Epidermal melanocyte (primary cell): Measurements from ENCODE around the gene CHMP6.

Source experiments
- DNase-seq: peaks from one replicate; pipeline ENCODE4 v3.0.0; 2011; ENCODE audit warnings: low spot score; ENCODE audit not compliant: insufficient read length

The CHMP6 gene

DNA sequence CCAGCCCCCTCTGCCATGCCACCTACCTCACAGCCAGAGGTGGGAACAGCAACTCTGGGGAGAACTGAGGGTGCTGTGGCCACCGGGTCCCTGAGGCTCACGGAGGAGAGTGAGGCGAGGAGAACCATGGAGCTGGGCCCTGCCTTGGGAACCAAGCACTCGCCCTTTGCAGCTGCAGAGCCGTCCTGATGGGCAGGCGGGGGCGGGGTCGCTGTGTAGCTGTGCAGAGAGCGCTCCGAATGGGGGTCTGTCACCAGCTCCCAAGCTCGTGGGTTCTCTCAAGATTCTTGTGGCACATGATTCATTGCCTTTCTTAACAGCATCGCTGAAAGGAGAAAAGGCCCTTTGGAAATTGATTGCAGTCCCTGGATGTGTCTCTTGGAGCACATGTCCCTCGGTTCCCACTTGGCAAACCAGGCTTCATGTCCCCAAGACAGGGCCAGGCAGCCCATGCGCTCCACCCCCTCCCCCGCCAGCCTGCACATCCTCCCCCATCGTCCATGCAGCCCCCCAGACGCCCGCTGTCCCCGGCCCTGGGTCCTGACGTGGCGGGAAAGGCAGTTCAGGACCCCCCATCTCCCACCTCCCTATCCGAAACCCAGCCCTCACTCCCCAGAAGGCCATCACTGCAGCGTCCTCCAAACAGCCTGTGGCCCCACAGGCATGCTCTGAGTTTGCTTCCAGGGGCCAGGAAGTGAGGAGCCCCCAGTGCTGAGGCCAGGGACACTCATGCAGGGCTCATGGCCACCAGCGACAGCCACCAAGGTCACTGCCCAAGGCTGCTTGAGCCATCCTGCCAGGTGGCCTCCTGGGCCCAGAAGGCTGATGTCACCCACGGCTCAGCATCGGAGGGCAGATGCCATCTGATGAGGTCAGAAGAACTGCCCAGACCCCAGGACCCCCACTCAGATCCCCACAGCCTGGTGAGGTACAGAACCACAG, 20.6 kb upstream of the CHMP6 start:
- DNase-seq: no peak

DNA sequence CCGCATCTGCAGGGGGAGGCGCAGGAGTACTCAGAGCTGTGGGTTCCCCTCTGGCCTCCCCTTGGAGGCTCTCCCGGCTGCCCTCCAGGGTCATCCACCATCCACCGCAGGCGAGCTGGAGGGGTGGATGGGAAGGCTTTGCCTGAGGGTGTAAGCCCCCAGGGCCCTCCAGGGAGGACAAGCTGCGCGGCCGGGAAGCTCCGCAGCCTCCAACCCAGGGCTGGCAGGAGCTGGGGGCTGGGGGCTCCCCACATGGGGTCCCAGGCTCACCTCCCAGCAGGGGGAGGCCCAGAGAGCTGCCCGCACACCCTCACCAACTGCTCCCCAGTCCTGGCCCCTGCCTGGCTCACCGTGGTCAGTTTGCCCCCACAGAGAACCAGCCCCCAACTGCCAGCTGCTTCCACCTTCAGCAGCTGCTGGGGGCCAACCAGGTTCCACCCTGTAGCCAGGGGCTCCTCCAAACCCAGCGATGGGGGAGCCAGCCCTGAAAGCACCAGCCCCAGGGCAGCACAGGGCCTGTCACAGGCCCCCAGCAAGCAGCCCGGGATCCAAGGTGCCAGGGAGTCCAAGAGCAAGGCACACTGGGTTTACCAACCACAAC, 19.8 kb upstream of the CHMP6 start:
- DNase-seq: no peak

DNA sequence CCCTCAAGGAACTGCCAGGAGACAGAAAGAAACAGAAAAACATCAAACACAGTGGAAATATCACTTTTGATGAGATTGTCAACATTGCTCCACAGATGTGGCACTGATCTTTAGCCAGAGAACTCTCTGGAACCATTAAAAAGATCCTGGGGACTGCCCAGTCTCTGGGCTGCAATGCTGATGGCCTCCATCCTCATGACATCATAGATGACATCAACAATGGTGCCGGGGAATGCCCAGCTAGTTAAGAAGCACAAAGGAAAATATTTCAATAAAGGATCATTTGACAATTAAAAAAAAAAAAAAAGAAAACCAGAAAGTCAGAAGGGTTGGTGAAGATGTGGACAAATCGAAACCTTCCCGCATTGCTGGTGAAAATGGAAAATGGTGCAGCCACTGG, 14.9 kb upstream of the CHMP6 start:
- no peak for DNase-seq

DNA sequence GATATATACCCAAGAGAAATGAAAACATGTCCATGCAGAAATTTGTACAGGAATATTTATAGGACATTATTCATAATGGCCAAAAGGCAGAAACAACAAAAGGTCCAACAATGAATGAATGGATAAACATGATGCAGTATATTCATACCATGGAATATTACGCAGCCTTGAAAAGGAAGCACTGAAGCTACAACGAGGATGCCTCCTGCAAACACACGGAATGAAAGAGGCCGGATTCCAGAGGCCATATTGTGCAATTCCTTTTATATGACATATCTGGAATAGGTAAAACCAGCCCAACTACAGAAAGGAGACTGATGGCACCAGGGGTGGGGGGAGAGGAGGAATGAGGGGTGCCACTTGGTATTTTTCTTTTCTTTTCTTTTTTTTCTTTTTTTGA, 14.5 kb upstream of the CHMP6 start:
- DNase-seq: no peak

DNA sequence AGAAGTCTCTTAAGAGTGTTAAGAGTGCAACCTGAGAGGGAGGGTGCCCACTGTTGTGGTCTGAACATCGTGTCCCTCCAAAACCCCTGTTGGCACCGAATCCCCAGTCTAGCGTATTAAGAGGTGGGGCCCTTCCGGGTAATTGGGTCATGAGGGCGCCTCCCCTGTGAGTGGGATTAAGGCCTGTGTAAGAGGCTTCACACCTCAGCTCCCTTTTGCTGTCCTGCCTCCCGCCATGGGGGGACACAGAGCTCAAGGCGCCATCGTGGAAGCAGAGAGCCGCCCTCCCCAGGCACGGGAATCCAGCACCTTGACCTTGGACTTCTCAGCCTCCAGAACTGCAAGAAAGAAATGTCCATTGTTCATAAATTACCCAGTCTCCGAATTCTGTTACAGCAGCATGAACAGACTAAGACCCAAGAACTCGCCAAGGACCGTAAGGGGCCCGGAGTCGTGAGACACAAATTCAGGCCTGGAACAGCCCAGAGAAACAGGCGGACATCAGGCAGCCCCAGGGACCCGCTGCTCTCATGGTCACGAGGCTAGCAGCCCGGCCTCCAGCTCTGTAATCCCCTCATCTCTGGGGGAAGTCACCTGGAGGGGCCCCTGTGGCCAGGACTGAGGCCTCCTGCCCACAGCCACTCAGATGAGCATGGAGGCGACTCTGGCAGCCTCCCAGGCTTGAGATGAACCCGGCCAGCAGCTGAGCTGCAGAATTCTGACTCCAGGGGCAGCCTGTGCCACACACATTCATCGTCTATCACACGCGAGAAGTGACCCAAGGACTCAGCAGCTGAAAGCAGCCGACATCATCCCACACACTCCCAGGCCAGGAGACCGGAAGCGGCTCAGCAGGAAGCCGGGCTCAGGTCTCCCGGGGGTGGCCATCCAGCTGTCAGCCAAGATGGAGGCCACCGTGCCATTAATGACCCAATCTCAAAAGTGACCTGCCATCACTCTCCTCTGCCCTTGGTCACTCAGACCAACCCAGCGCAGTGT, 12.8 kb upstream of the CHMP6 start:
- no peak for DNase-seq

DNA sequence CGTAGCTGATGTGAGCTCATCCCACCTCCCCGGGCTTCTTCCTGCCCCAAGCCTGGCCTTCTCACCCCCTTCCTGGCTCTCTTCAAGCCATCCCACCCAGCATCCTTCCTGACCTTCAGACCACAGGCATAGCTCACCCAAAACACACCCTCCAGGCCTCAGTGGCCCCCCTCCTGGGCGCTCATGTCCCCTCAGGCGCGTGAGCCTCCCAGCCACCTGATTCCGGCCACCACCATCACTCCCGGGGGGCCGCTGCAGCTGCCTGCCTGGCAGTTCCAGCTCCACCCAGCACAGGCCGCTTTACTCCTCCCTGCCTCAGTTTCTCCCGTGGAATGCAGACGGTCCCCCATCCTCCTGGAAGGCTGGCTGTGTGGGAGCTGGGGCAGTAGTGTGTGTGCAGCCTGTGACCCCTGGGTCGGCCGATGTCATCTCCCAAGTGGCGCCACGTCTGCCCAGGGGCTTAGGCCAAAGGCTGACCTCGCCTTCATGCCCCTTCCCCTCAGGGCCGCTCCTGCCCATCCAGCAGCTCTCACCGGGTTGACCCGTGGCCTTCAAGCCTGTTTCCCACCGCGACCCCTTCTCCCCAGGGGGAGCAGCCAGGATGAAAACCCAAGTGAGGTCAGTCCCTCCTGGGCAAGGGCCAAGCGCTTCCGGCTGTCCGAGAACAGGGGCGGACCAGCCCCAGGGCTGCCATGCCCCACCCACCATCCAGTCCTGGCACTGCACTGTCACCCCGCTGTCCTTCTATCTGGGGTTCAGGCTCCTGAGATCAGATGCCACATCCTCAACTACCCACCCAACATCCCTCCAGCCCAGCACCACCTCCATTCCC, 11.9 kb upstream of the CHMP6 start:
- DNase-seq: no peak

DNA sequence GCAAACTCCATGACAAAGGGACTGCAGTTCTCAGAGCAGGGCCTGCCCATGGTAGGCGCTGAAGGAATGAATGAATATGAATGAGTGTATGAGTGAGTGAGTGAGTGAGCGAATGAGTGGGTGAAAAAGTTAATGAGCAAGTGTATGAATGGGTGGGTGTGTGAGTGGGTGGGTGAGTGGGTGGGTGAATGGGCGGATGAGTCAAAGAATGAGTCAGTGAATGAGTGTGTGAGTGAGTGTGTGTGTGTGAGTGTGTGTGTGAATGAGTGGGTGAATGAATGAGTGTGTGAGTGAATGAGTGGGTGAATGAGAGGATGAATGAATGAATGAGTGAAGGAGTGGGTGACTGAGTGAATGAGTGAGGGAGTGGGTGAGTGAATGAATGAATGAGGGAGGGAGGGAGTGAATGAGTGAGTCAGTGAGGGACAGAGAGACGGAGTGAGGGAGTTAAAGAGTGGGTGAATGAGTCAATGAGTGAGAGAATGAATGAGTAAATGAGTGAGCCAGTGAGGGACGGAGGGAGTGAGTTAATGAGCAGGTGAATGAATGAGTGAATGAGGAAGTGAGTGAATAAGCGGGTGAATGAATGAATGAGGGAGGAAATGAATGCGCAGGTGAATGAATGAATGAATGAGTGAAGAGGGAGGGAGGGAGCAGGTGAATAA, 11.1 kb upstream of the CHMP6 start:
- DNase-seq: no peak

DNA sequence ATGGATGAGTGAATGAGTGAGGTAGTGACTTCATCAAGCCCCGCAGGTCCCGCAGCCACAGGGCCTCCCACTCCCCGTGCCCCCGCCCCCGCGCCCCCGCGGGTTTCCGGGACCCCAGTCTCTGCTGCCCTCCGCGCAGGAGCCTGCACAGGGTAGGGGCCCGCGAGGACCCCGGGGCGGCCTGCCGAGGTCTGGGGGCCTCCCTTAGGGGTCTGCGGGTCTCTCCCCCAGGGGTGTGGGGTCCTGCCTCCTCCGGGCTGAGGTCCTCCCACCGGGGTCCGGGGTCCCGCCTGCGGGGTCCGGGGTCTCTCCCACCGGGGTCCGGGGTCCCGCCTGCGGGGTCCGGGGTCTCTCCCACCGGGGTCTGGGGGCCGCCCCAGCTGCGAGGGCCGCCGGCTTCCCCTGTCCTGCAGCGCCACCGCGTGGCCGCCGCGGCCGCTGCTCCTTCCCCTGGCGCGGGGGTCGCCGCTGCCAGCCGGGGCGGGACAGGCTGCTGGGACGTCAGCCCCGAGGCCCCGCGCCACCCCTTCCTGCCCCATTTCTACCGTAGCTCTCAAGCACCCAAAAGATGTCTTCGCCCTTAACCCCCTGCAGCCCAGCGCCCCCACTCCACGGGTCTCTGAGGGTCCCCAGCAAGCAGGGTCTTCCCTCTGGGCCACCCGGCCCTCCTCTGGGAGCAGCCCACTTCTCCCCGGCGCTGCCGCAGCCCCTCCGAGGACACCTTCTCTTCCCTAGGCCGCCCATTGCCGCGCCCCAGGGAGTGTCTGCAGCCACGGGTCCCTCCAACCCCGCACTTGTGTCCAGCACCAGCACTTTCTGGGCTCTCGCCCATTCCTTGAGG, 10.4 kb upstream of the CHMP6 start:
- no peak for DNase-seq

DNA sequence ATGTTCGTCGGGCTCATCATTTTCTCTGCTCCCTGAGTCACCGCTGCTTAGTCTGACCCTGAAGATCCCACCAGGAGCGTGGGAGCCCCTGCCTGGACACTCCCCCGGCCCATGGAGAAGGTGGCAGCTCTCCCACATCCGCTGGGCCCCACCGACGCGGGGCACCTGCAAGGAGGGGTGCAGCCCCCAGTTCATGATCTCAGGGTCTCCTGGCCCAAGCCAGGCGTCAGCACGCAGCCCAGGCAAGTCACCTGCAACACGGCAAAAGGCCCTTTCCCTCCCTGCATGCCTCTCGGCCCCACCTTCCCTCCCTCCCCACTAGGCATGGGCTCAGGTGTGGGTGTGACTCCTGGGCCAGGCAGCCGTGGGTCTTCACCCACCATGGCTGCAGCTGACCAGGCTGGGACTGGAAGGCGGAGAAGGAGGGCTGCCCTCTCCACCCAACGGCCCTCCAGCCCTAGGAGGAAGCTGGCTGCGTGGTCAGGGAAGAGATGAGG, 9.7 kb upstream of the CHMP6 start:
- DNase-seq: no peak

DNA sequence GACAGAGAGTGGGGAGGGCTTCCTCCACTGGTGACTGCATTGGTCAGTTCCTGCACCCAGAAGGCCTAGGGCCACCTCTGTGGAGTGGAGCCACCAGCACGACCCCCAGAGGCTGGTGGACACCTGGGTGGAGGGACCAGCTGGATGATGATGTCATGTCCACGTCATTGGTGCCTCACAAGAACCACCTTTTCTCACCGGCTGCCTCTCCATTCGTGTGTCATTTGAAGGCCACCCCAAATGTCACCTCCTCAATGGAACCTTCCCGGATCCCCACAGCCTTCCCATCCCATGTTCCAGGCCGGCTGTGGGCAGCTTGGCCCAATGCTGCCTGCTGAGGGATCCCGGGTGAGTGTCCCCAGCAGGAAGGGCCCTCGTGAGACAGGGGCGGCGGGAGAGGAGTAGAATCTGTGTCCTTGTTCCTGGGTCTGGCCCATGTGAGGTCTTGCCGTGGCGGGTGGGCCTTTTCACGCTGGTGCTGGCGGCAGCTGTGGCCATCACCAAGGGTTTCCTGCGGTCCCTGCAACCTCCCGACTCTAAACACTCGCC, 9.1 kb upstream of the CHMP6 start:
- no peak for DNase-seq

DNA sequence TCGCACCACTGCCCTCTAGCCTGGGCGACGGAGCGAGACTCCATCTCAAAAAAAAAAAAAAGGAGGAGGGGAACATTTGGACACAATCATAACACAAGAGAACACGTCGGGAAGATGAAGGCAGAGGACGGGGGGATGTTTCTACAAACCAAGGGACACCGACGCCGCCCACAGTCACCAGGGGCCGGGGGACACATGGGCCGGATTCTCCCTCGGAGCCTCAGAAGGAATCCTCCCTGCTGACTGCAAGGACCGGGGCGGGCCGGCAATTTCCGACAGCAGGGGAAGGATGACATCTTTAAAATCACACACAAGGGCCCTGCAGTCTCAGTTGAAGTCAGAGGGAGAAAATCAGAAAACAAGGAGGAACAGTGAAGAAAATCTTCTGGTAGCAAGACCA, 8.1 kb upstream of the CHMP6 start:
- no peak for DNase-seq

DNA sequence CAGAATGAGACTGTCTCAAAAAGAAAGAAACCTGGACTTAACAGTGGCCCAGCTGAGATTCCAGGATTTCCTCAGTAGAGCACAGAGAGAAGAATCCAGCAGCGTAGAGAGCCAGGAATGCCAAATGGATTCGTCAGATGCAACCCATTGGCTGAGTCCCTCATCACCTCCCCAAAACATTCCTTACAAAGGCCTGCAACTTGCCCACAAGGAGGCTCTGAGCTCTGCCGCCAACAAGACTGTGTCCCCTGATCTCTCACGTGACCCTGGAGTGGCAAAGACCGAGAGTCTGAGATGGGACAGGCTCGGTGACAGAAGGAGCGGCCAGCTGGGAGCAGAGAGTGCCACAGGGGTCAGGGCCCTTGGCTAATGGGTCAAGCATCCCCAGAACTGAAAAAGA, 6.9 kb upstream of the CHMP6 start:
- DNase-seq: peak; percentile 84

DNA sequence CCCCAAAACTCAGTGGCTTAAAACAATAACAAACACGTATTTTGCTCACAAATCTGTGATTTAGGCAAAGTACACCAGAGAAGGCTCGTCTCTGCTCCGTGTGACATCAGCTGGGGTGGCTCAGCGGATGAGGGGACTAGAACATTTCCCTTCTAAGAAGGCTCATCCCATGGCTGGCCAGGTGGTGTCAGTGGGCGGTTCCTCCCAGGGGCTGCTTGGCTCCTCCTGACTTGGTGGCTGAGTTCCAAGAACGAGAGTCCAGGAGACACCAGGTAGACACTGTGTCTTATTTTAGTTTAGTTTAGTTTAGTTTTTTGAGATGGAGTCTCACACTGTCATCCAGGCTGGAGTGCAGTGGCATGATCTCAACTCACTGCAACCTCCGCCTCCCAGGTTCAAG, 5.6 kb upstream of the CHMP6 start:
- DNase-seq: no peak

DNA sequence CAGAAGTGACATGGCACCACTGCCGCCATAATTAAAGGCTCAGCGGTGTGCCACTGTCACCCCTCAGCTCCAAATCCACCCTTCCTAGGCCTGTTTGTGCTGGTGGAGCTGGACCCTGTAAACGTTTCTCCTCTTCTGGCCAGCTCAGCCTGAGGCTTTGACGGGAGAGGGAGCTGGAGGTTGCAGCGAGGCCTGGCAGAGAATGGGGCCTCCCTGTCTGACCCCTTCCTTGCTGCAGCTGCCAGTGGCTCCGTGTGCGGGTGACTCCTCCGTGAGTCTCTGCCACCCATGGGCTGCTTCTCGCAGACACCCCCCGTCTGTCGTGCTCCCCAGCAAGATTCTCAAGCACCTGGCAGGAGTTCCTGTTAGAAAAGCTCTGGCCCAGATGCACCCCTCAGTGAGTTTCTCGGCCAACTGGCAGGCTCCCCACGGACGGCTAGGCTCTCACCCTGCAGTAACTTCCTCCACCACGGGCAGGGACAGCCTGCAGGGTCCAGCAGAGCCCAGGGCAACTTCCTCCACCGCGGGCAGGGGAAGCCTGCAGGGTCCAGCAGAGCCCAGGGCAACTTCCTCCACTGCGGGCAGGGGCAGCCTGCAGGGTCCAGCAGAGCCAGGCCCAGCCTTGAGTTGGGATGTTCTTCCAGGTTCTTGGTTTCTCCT, 4.7 kb upstream of the CHMP6 start:
- no peak for DNase-seq

DNA sequence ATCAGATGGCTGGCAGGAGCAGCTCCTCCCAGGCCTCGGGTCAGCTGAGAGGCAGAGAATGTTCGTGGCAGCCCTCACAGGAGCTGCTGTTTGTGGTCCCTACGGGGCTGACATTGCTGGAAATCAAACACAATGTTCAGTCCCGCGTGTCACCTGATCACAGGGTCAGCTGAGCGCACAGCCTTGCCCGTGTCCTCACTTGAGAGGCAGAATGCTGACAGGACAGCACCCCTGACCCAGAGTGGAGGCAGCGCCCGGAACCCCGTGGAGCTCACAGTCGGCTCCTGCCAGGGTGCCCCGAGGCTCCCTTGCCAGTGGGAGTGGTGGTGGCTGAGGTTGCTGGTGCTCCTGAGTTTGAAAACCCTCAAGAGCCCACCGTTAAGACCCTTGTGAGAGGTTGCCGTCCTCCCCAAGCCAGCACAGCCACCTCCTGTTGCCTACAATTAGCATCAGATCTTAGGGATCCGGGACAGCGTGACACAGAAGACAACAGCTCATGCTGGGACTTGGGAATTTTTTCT, 3.6 kb upstream of the CHMP6 start:
- DNase-seq: no peak

DNA sequence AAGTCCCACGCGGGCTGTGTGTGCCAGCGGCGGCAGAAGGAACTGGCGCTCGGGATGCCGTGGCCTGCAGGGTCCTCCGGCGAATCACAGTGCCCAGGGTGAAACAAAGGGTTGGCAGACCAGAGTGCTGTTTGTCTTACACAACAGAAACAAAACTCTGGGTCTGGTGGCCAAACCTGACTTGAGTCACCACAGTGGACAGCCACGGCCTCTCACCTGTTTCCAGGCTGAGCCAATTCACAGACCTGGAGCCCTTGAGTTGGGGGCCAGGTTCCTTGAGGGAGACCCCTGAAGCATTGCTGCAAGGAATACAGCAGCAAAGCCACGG, 2.1 kb upstream of the CHMP6 start:
- no peak for DNase-seq

DNA sequence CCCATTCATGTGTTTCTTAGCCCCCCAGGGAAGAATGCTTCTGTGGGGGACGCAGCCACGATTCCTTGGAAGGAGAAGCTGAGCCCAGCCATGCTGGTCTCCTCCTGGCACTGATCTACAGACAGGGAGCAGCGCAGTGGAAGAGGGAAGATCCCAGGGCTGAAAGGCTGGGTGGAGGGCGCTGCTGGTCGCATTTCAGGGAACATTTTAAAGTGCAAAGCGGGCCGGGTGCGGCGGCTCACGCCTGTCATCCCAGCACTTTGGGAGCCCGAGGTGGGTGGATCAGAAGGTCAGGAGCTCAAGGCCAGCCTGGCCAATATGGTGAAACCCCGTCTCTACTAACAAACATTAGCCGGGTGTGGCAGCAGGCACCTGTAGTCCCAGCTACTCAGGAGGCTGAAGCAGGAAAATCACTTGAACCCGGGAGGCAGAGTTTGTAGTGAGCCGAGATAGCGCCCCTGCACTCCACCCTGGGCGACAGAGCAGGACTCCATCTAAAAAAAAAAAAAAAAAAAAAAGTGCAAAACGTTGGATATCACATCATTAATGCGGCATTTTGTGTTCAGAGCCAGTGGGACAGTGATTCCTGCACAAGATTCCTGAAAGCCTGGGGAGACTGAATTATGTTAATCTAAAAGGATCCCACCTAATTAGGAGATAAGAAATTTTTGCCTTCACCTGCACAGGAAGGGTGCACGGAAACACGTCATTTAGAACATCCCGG, 558 bp upstream of the CHMP6 start:
- no peak for DNase-seq
